ENCODE results near the gene RSBN1L. TPM values are rescaled to one million over a fixed set of nuclear protein-coding genes. Genes with fewer than 3 reads are reported as not detected.

The RSBN1L gene
- polyA plus RNA-seq, 1 donor (not counting 4 experiments of a cell fraction or from before 2014, with no cell fraction given) = 9.6 TPM

- Histone ChIP-seq H3K9me3 (ENCODE audit: control insufficient read depth, low read depth, low read length) (no peaks in the 10 kb centered on the region), H2AFZ (ENCODE audit: control insufficient read depth, low read length) (no peak overlapping the region), H3K9me1 (ENCODE audit: control insufficient read depth, extremely low read depth, insufficient read depth, low read length) (no peaks in the 10 kb centered on the region), H3K27me3 (ENCODE audit: control insufficient read depth, extremely low read depth, insufficient read depth, low read length) (no peaks in the 10 kb centered on the region), H4K20me1 (ENCODE audit: control insufficient read depth, extremely low read depth, insufficient read depth, low read length) (no peaks in the 10 kb centered on the region), H3K4me2 (ENCODE audit: control insufficient read depth, extremely low read depth, insufficient read depth, low read depth, low read length) (no peak overlapping the region), H3K9ac (ENCODE audit: control insufficient read depth, extremely low read depth, insufficient read depth, low read length) (no peak overlapping the region), H3K4me1 (ENCODE audit: control insufficient read depth, extremely low read depth, insufficient read depth, low read length) (no peaks in the 10 kb centered on the region), H3K4me3 (ENCODE audit: control insufficient read depth in 2 of 3, extremely low read depth in 1 of 3, insufficient read depth in 2 of 3, low read depth in 1 of 3, low read length in 3 of 3) (no peak overlapping the region), H3K27ac (ENCODE audit: control insufficient read depth, insufficient read depth, low read length) (no peak overlapping the region), H3K79me2 (ENCODE audit: control insufficient read depth, insufficient read depth, low read length) (no peaks in the 10 kb centered on the region), H3K36me3 (ENCODE audit: control insufficient read depth in 2 of 2, extremely low read depth in 1 of 2, insufficient read depth in 2 of 2, low read length in 2 of 2) (no peaks in the 10 kb centered on the region)
- TF ChIP-seq EZH2 (IDR thresholded peaks at IDR 0.05; ENCODE audit: low read length) (no peak), CTCF (optimal IDR thresholded peaks at IDR 0.05 in 1 of 3, IDR thresholded peaks at IDR 0.05 in 1 of 3, conservative IDR thresholded peaks at IDR 0.05 in 1 of 3; ENCODE audit: extremely low read depth in 1 of 3, insufficient read depth in 2 of 3, low read length in 3 of 3) (no peak)
- dilution Hi-C loops (cut with MboI; ENCODE audit: extremely low pct_ligation_motif_present, low sequenced_read_pairs) = no loop called here
- FAIRE-seq (no peak), DNase-seq (ENCODE audit: low read depth, low spot score) (no peak)
These were observed 75.6 kb downstream of the RSBN1L start for GRCh38 chr7:77771901-77772300.

GRCh38 chr7:77778535-77778934 lies 82.3 kb downstream of the RSBN1L start:
- DNase-seq (ENCODE audit: low read depth, low spot score) (no peak), FAIRE-seq (no peak)
- no peaks in the 10 kb centered on the region for H3K79me2 ChIP-seq (ENCODE audit: control insufficient read depth, insufficient read depth, low read length)
- no peaks in the 10 kb centered on the region for H3K9me3 ChIP-seq (ENCODE audit: control insufficient read depth, low read depth, low read length)
- no peak overlapping the region for H3K4me3 ChIP-seq (ENCODE audit: control insufficient read depth in 2 of 3, extremely low read depth in 1 of 3, insufficient read depth in 2 of 3, low read depth in 1 of 3, low read length in 3 of 3)
- peaks cover 1 to 5% of the 10 kb centered on the region in 2 experiments for H3K36me3 ChIP-seq (ENCODE audit: control insufficient read depth in 2 of 2, extremely low read depth in 1 of 2, insufficient read depth in 2 of 2, low read length in 2 of 2)
- dilution Hi-C loops (cut with MboI; ENCODE audit: extremely low pct_ligation_motif_present, low sequenced_read_pairs) = no loop called here
- no peaks in the 10 kb centered on the region for H3K27me3 ChIP-seq (ENCODE audit: control insufficient read depth, extremely low read depth, insufficient read depth, low read length)
- TF ChIP-seq CTCF (optimal IDR thresholded peaks at IDR 0.05 in 1 of 3, IDR thresholded peaks at IDR 0.05 in 1 of 3, conservative IDR thresholded peaks at IDR 0.05 in 1 of 3; ENCODE audit: extremely low read depth in 1 of 3, insufficient read depth in 2 of 3, low read length in 3 of 3) (no peak), EZH2 (IDR thresholded peaks at IDR 0.05; ENCODE audit: low read length) (no peak)
- no peak overlapping the region for H3K9ac ChIP-seq (ENCODE audit: control insufficient read depth, extremely low read depth, insufficient read depth, low read length)
- no peak overlapping the region for H3K27ac ChIP-seq (ENCODE audit: control insufficient read depth, insufficient read depth, low read length)
- H3K4me2 ChIP-seq (ENCODE audit: control insufficient read depth, extremely low read depth, insufficient read depth, low read depth, low read length) = no peak overlapping the region
- H3K9me1 ChIP-seq (ENCODE audit: control insufficient read depth, extremely low read depth, insufficient read depth, low read length) = no peaks in the 10 kb centered on the region
- H4K20me1 ChIP-seq (ENCODE audit: control insufficient read depth, extremely low read depth, insufficient read depth, low read length) = no peaks in the 10 kb centered on the region
- H2AFZ ChIP-seq (ENCODE audit: control insufficient read depth, low read length) = no peak overlapping the region
- H3K4me1 ChIP-seq (ENCODE audit: control insufficient read depth, extremely low read depth, insufficient read depth, low read length) = no peaks in the 10 kb centered on the region

All from keratinocyte (primary cell).